GM12891 (cell line): ENCODE measurements around the gene SLC38A10.

Source experiments
- POLR2A ChIP-seq: IDR thresholded peaks from 2 replicates; pipeline ENCODE4 v1.6.1; 2011; ENCODE audit warnings: low read depth, low read length, control low read depth
- POLR2AphosphoS5 ChIP-seq: IDR thresholded peaks from 2 replicates; pipeline ENCODE4 v1.6.1; 2011; ENCODE audit warnings: low read depth, low read length, control low read depth
- TAF1 ChIP-seq: IDR thresholded peaks from 2 replicates; pipeline ENCODE4 v1.6.1; 2011; ENCODE audit warnings: low read depth, low read length, control low read depth

GRCh38 chr17:81295676-81296381 is 722 bp upstream of the SLC38A10 start:
- TF ChIP-seq POLR2AphosphoS5 (no peak), POLR2A (no peak), TAF1 (no peak)
